C4-2B (cell line): ENCODE data around the gene HIP1.

Experiments used
- CTCF ChIP-seq: fragments of 450-650 bp; conservative IDR thresholded peaks from 2 replicates; pipeline ENCODE4 v1.5.1; 2017; ENCODE audit warnings: mild to moderate bottlenecking
- ZFX ChIP-seq: fragments of 450-650 bp; IDR thresholded peaks from 2 replicates; pipeline ENCODE4 v1.6.1; 2017

- no peak for TF ChIP-seq CTCF
- no peak for TF ChIP-seq ZFX
Measured at GRCh38 chr7:75531359-75531821, 207.4 kb downstream of the HIP1 start.
